Common myeloid progenitor, CD34-positive (primary cell): Measurements from ENCODE around the gene FLAD1.
"Not testable (repeated sequence)": the region's sequence is repeated elsewhere in the genome, so short reads cannot be mapped to it uniquely, and the experiment has no call there.

Experiments
- CTCF ChIA-PET: fragments of 350-600 bp; sonication (Branson Sonifier 250); formaldehyde crosslinking; loops from one replicate; lab custom pipeline; 2021; ENCODE audit warnings: antibody characterized with exemption; lab: Charles Lee
- POLR2A ChIA-PET: fragments of 350-600 bp; sonication (Branson Sonifier 250); formaldehyde crosslinking; loops from one replicate; lab custom pipeline; 2021; ENCODE audit warnings: antibody characterized with exemption; lab: Charles Lee
- DNase-seq, 3 donors: peaks; one replicate each; pipeline versions ENCODE4 v3.0.0 to v3.0.0-alpha.2; 2013
- H3K27ac ChIP-seq, 2 experiments: 1 replicate in 1 of 2; 2 replicates in 1 of 2; pipeline ENCODE4 v1.7.0; 2013; ENCODE audit warnings: inconsistent platforms in 2 of 2, low read length in 2 of 2, mild to moderate bottlenecking in 2 of 2, low read depth in 1 of 2, moderate library complexity in 1 of 2; ENCODE audit not compliant: severe bottlenecking in 2 of 2, insufficient read depth in 1 of 2, poor library complexity in 1 of 2
- H3K27me3 ChIP-seq, 5 experiments: replicated peaks in 2 of 5; 1 replicate in 3 of 5; 2 replicates in 2 of 5; pipeline versions ENCODE4 v1.6.1 to v1.7.0; 2013; ENCODE audit warnings: low read length in 4 of 5, mild to moderate bottlenecking in 2 of 5, moderate library complexity in 2 of 5, inconsistent platforms in 1 of 5; ENCODE audit not compliant: insufficient read depth in 5 of 5, control insufficient read depth in 4 of 5
- H3K36me3 ChIP-seq, 4 experiments: 1 replicate in 2 of 4; 2 replicates in 2 of 4; pipeline versions ENCODE4 v1.6.1 to v1.7.0; 2013; ENCODE audit warnings: low read length in 3 of 4, control low read depth in 1 of 4, mild to moderate bottlenecking in 1 of 4; ENCODE audit not compliant: control insufficient read depth in 4 of 4, insufficient read depth in 4 of 4
- H3K4me1 ChIP-seq, 4 experiments: 1 replicate in 3 of 4; 2 replicates in 1 of 4; pipeline versions ENCODE4 v1.6.1 to v1.7.1; 2013; ENCODE audit warnings: low read length in 3 of 4, mild to moderate bottlenecking in 3 of 4, control low read depth in 1 of 4, inconsistent platforms in 1 of 4, moderate library complexity in 1 of 4; ENCODE audit not compliant: control insufficient read depth in 4 of 4, insufficient read depth in 4 of 4; ENCODE audit errors: control extremely low read depth in 1 of 4
- H3K4me3 ChIP-seq, 7 experiments: 1 replicate in 4 of 7; 2 replicates in 3 of 7; pipeline versions ENCODE4 v1.5.1 to v1.7.0; 2013; ENCODE audit warnings: mild to moderate bottlenecking in 7 of 7, low read length in 6 of 7, moderate library complexity in 6 of 7, inconsistent platforms in 2 of 7, low read depth in 2 of 7, control low read depth in 1 of 7; ENCODE audit not compliant: insufficient read depth in 4 of 7, control insufficient read depth in 1 of 7; ENCODE audit errors: extremely low read depth in 1 of 7
- H3K9me3 ChIP-seq, 5 experiments: 1 replicate in 4 of 5; 2 replicates in 1 of 5; pipeline versions ENCODE4 v1.6.1 to v1.7.1; 2013; ENCODE audit warnings: low read length in 4 of 5, mild to moderate bottlenecking in 2 of 5, inconsistent platforms in 1 of 5, low read depth in 1 of 5, moderate library complexity in 1 of 5; ENCODE audit not compliant: control insufficient read depth in 4 of 5, insufficient read depth in 2 of 5; ENCODE audit errors: control extremely low read depth in 1 of 5
- WGBS: methylation state at CpG from one replicate; pipeline ENCODE4 v1.1.5; 2013; ENCODE audit not compliant: insufficient coverage; 5-methylcytosine and 5-hydroxymethylcytosine counted together

The FLAD1 gene

DNA sequence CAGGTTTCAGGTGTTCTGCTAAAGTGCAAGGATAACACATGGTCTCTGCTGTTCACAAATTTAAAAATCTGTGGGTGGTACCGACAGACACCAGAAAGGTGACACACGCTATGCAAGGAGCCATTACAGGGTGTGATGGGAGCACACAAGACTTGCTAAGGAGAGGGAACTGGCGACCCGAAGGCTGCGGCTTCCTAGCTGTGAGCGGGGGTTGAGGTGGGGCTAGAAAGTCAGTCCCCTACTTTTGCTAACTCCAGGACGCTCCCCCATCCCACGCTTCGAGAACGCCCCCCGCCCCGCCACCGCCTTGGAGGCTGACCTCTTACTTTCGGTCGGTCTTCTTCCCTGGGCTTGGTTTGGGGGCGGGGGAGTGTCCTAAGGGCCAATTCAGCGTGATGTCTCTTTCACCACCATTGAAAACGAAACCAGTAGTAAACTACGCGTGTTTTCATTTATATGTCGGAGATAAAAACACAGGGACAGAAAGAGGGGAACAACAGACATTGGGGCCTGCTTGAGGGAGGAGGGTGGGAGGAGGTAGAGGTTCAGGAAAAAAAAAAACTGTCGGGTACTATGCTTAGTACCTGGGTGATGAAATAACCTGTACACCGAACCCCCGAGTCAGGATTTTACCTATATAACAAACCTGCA, 7.6 kb upstream of the FLAD1 start:
- peak overlapping the region; percentile 49 to 97 (median 89) for H3K4me3 ChIP-seq
- POLR2A ChIA-PET, result no interaction called here
- peak; percentile 59 to 78 (median 74) for DNase-seq
- peaks cover 0 to 12% (median 4%) of the 10 kb centered on the region in 4 experiments for H3K36me3 ChIP-seq
- CTCF ChIA-PET, result interaction anchor here (1.2 to 20.2 kb wide), 4 partner anchors 11 to 109 kb away, joined by 3 to 320 read pairs (median 5); partner anchors contain the start of genes ADAM15, LENEP and ZBTB7B
- H3K9me3 ChIP-seq, result no peaks in the 10 kb centered on the region
- H3K4me1 ChIP-seq, result peaks cover 32 to 64% (median 61%) of the 10 kb centered on the region in 4 experiments
- H3K27ac ChIP-seq, result peak overlapping the region; percentile 91 to 98
- WGBS, result 0% methylated on average over 19 of the region's 24 CpGs
- H3K27me3 ChIP-seq, result no peaks in the 10 kb centered on the region

- 40% methylated on average over 1 of the region's 3 CpGs for WGBS
- peaks cover 0 to 16% (median 4%) of the 10 kb centered on the region in 4 experiments for H3K36me3 ChIP-seq
- H3K4me1 ChIP-seq, result peaks cover 38 to 54% (median 53%) of the 10 kb centered on the region in 4 experiments
- ChIA-PET POLR2A (interaction anchor here (0.6 kb wide), 1 partner anchor 34 kb away, joined by 3 read pairs; no protein-coding TSS in a partner anchor), CTCF (interaction anchor here (1.1 to 20.2 kb wide), 4 partner anchors 10 to 82 kb away, joined by 4 to 320 read pairs (median 14); partner anchors contain the start of genes LENEP, PBXIP1 and ZBTB7B)
- peak in 1 of 3 donors; percentile 34 for DNase-seq
- H3K9me3 ChIP-seq, H3K27me3 ChIP-seq: not testable (repeated sequence)
- peak overlapping the region in 3 of 7 experiments; percentile 21 to 45 (median 26) for H3K4me3 ChIP-seq
- peak overlapping the region; percentile 11 to 98 for H3K27ac ChIP-seq
Measured at GRCh38 chr1:154977762-154978161, 5.4 kb upstream of the FLAD1 start.

- no peaks in the 10 kb centered on the region for H3K27me3 ChIP-seq
- no peak for DNase-seq
- peak overlapping the region; percentile 11 to 98 for H3K27ac ChIP-seq
- ChIA-PET POLR2A (no interaction called here), CTCF (interaction anchor here (1.0 to 20.2 kb wide), 7 partner anchors 9 to 82 kb away, joined by 3 to 320 read pairs (median 6); partner anchors contain the start of genes LENEP, PBXIP1 and ZBTB7B)
- H3K36me3 ChIP-seq, result peaks cover 0 to 16% (median 4%) of the 10 kb centered on the region in 4 experiments
- H3K9me3 ChIP-seq, result no peaks in the 10 kb centered on the region
- peak overlapping the region in 1 of 7 experiments; percentile 26 for H3K4me3 ChIP-seq
- peaks cover 38 to 50% (median 49%) of the 10 kb centered on the region in 4 experiments for H3K4me1 ChIP-seq
- WGBS, result no CpG with 5 or more reads among the region's 3 CpGs
Measured at GRCh38 chr1:154978360-154978759, 4.8 kb upstream of the FLAD1 start.

- H3K27ac ChIP-seq, result peak overlapping the region in 1 of 2 experiments; percentile 57
- ChIA-PET POLR2A (interaction anchor here (1.0 kb wide), 1 partner anchor 9 kb away, joined by 4 read pairs; no protein-coding TSS in a partner anchor), CTCF (interaction anchor here (1.1 to 20.2 kb wide), 5 partner anchors 9 to 77 kb away, joined by 3 to 320 read pairs (median 9); partner anchors contain the start of genes CKS1B, LENEP and ZBTB7B)
- H3K9me3 ChIP-seq, result no peaks in the 10 kb centered on the region
- peaks cover 20 to 35% (median 35%) of the 10 kb centered on the region in 4 experiments for H3K4me1 ChIP-seq
- WGBS, result 65% methylated on average over 3 of the region's 6 CpGs
- DNase-seq, result no peak
- H3K36me3 ChIP-seq, result peaks cover 0 to 19% (median 5%) of the 10 kb centered on the region in 4 experiments
- H3K27me3 ChIP-seq, result no peaks in the 10 kb centered on the region
- H3K4me3 ChIP-seq, result peak overlapping the region in 6 of 7 experiments; percentile 76 to 99 (median 81)
Measured at GRCh38 chr1:154982341-154982740, 803 bp upstream of the FLAD1 start.

DNA sequence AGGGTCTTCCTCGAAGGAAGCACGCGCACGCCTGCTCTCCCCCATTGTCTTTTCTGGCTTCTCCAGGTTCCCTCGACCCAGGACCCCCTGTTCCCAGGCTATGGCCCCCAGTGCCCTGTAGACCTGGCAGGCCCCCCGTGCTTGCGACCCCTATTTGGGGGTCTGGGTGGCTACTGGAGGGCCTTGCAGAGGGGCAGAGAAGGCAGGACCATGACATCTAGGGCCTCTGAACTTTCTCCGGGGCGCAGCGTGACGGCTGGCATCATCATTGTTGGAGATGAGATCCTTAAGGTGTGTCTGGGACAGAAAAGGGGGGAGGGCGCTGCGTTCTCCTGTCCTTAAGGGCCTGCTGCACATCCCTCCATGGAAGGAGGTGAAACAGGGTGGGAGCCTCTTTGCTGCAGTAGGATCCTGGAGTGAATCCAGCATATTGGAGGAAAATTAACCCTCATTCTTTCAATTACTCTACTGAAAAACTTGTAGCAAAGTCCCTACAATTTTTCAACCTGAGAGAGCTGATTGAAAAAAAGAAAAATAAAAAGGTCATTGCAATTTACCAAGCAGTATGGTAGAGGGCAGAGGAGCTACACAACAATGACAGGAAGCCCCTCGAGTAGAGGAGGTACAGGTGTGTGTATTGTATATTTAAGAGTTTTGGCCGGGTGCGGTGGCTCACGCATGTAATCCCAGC, 777 bp downstream of the FLAD1 start:
- peaks cover 3 to 29% (median 20%) of the 10 kb centered on the region in 4 experiments for H3K36me3 ChIP-seq
- H3K4me3 ChIP-seq, result peak overlapping the region in 6 of 7 experiments; percentile 76 to 99 (median 81)
- H3K9me3 ChIP-seq, result no peaks in the 10 kb centered on the region
- DNase-seq, result no peak
- H3K27ac ChIP-seq, result peak overlapping the region; percentile 76 to 83
- no peaks in the 10 kb centered on the region for H3K27me3 ChIP-seq
- WGBS, result 16% methylated on average over 8 of the region's 17 CpGs
- POLR2A ChIA-PET, result interaction anchor here (0.6 to 1.0 kb wide), 3 partner anchors 10 to 541 kb away, joined by 3 to 4 read pairs (median 3); partner anchors contain the start of gene SHC1
- peaks cover 9 to 24% (median 23%) of the 10 kb centered on the region in 4 experiments for H3K4me1 ChIP-seq
- CTCF ChIA-PET, result interaction anchor here (1.0 to 20.2 kb wide), 6 partner anchors 10 to 47 kb away, joined by 3 to 320 read pairs (median 7); partner anchors contain the start of genes CKS1B, LENEP, PBXIP1 and PMVK

- 100% methylated on average over 1 of the region's 4 CpGs for WGBS
- POLR2A ChIA-PET, result interaction anchor here (0.7 kb wide), 1 partner anchor 359 kb away, joined by 4 read pairs; no protein-coding TSS in a partner anchor
- H3K4me1 ChIP-seq, result peaks cover 9 to 24% (median 17%) of the 10 kb centered on the region in 4 experiments
Measured at GRCh38 chr1:154986736-154987135, 3.6 kb downstream of the FLAD1 start.

More at GRCh38 chr1:154986736-154987135, 3.6 kb downstream of the FLAD1 start:
- not testable (repeated sequence) for H3K27ac ChIP-seq, H3K4me3 ChIP-seq, H3K27me3 ChIP-seq, H3K9me3 ChIP-seq, DNase-seq
- CTCF ChIA-PET, result interaction anchor here (1.2 to 20.2 kb wide), 5 partner anchors 8 to 65 kb away, joined by 3 to 320 read pairs (median 13); partner anchors contain the start of genes LENEP and ZBTB7B
- H3K36me3 ChIP-seq, result peaks cover 6 to 42% (median 31%) of the 10 kb centered on the region in 4 experiments
